Measurements from ENCODE around the gene RAB5IF.

Gene RAB5IF

GRCh38 chr20:36582821-36583220 is 22.8 kb upstream of the RAB5IF start:
- no peak for DNase-seq (ENCODE audit: low read depth, low spot score)
- TF ChIP-seq FOXP2 (optimal IDR thresholded peaks at IDR 0.05; ENCODE audit: control extremely low read depth, extremely low read length, insufficient read depth): no peak
- TF ChIP-seq EZH2 (IDR thresholded peaks at IDR 0.05): no peak
- TF ChIP-seq POLR2AphosphoS5 (IDR thresholded peaks at IDR 0.05; ENCODE audit: borderline replicate concordance, low read depth, low read length): no peak
- Histone ChIP-seq H3K9me3 (ENCODE audit: low read depth, low read length) (no peaks in the 10 kb centered on the region), H3K4me3 (no peak overlapping the region), H3K9ac (ENCODE audit: insufficient read length) (no peak overlapping the region), H3K27ac (no peak overlapping the region), H3K36me3 (ENCODE audit: insufficient read depth, low read length) (peaks cover 62% of the 10 kb centered on the region)

GRCh38 chr20:36584018-36584481 is 21.5 kb upstream of the RAB5IF start:
- Histone ChIP-seq H3K36me3 (ENCODE audit: insufficient read depth, low read length) (peaks cover 60% of the 10 kb centered on the region), H3K9ac (ENCODE audit: insufficient read length) (no peak overlapping the region), H3K4me3 (no peak overlapping the region), H3K9me3 (ENCODE audit: low read depth, low read length) (no peaks in the 10 kb centered on the region), H3K27ac (no peak overlapping the region)
- TF ChIP-seq POLR2AphosphoS5 (IDR thresholded peaks at IDR 0.05; ENCODE audit: borderline replicate concordance, low read depth, low read length): 0 out of 2 replicates have a peak, but pooled peaks have one; percentile 7
- no peak for TF ChIP-seq EZH2 (IDR thresholded peaks at IDR 0.05)
- no peak for DNase-seq (ENCODE audit: low read depth, low spot score)

GRCh38 chr20:36585410-36586125 is 20.0 kb upstream of the RAB5IF start:
- TF ChIP-seq EZH2 (IDR thresholded peaks at IDR 0.05): no peak
- TF ChIP-seq FOXP2 (optimal IDR thresholded peaks at IDR 0.05; ENCODE audit: control extremely low read depth, extremely low read length, insufficient read depth): no peak
- peak; percentile 45; the same call in 1 of the 2 replicates for TF ChIP-seq POLR2AphosphoS5 (IDR thresholded peaks at IDR 0.05; ENCODE audit: borderline replicate concordance, low read depth, low read length)
- Histone ChIP-seq H3K9me3 (ENCODE audit: low read depth, low read length) (no peaks in the 10 kb centered on the region), H3K27ac (peak overlapping the region; percentile 75), H3K36me3 (ENCODE audit: insufficient read depth, low read length) (peaks cover 50% of the 10 kb centered on the region), H3K9ac (ENCODE audit: insufficient read length) (no peak overlapping the region), H3K4me3 (peak overlapping the region; percentile 57)
- peak; percentile 99 for DNase-seq (ENCODE audit: low read depth, low spot score)

GRCh38 chr20:36587388-36588070 is 18.1 kb upstream of the RAB5IF start:
- H3K36me3 ChIP-seq (ENCODE audit: insufficient read depth, low read length): peaks cover 52% of the 10 kb centered on the region
- DNase-seq (ENCODE audit: low read depth, low spot score): no peak
- H3K4me3 ChIP-seq: no peak overlapping the region
- H3K9me3 ChIP-seq (ENCODE audit: low read depth, low read length): no peaks in the 10 kb centered on the region
- no peak for TF ChIP-seq EZH2 (IDR thresholded peaks at IDR 0.05)
- TF ChIP-seq FOXP2 (optimal IDR thresholded peaks at IDR 0.05; ENCODE audit: control extremely low read depth, extremely low read length, insufficient read depth): no peak
- no peak; the same call in 1 of the 2 replicates for TF ChIP-seq POLR2AphosphoS5 (IDR thresholded peaks at IDR 0.05; ENCODE audit: borderline replicate concordance, low read depth, low read length)
- H3K9ac ChIP-seq (ENCODE audit: insufficient read length): no peak overlapping the region
- no peak overlapping the region for H3K27ac ChIP-seq

GRCh38 chr20:36591281-36591680 is 14.3 kb upstream of the RAB5IF start:
- Histone ChIP-seq H3K36me3 (ENCODE audit: insufficient read depth, low read length) (peaks cover 62% of the 10 kb centered on the region), H3K9me3 (ENCODE audit: low read depth, low read length) (no peaks in the 10 kb centered on the region), H3K27ac (peak overlapping the region; percentile 60), H3K4me3 (no peak overlapping the region), H3K9ac (ENCODE audit: insufficient read length) (no peak overlapping the region)
- TF ChIP-seq POLR2AphosphoS5 (IDR thresholded peaks at IDR 0.05; ENCODE audit: borderline replicate concordance, low read depth, low read length) (no peak), EZH2 (IDR thresholded peaks at IDR 0.05) (no peak), FOXP2 (optimal IDR thresholded peaks at IDR 0.05; ENCODE audit: control extremely low read depth, extremely low read length, insufficient read depth) (no peak)
- DNase-seq (ENCODE audit: low read depth, low spot score): no peak

GRCh38 chr20:36591854-36592641 is 13.5 kb upstream of the RAB5IF start:
- no peak overlapping the region for H3K9ac ChIP-seq (ENCODE audit: insufficient read length)

GRCh38 chr20:36593347-36593929 is 12.1 kb upstream of the RAB5IF start:
- Histone ChIP-seq H3K9me3 (ENCODE audit: low read depth, low read length) (no peaks in the 10 kb centered on the region), H3K36me3 (ENCODE audit: insufficient read depth, low read length) (peaks cover 49% of the 10 kb centered on the region), H3K4me3 (no peak overlapping the region), H3K27ac (no peak overlapping the region), H3K9ac (ENCODE audit: insufficient read length) (no peak overlapping the region)
- no peak for TF ChIP-seq FOXP2 (optimal IDR thresholded peaks at IDR 0.05; ENCODE audit: control extremely low read depth, extremely low read length, insufficient read depth)
- TF ChIP-seq POLR2AphosphoS5 (IDR thresholded peaks at IDR 0.05; ENCODE audit: borderline replicate concordance, low read depth, low read length): peak; percentile 12; the same call in 1 of the 2 replicates
- no peak for TF ChIP-seq EZH2 (IDR thresholded peaks at IDR 0.05)
- no peak for DNase-seq (ENCODE audit: low read depth, low spot score)

More at GRCh38 chr20:36591854-36592641, 13.5 kb upstream of the RAB5IF start:
- Histone ChIP-seq H3K27ac (peak overlapping the region; percentile 60), H3K36me3 (ENCODE audit: insufficient read depth, low read length) (peaks cover 57% of the 10 kb centered on the region), H3K4me3 (no peak overlapping the region), H3K9me3 (ENCODE audit: low read depth, low read length) (no peaks in the 10 kb centered on the region)
- TF ChIP-seq POLR2AphosphoS5 (IDR thresholded peaks at IDR 0.05; ENCODE audit: borderline replicate concordance, low read depth, low read length) (no peak), EZH2 (IDR thresholded peaks at IDR 0.05) (no peak), FOXP2 (optimal IDR thresholded peaks at IDR 0.05; ENCODE audit: control extremely low read depth, extremely low read length, insufficient read depth) (no peak)
- no peak for DNase-seq (ENCODE audit: low read depth, low spot score)
